GM18951 (cell line): ENCODE measurements around the gene NUP107.

Experiments
- POLR2A ChIP-seq: IDR thresholded peaks from 4 replicates; pipeline ENCODE4 v1.6.1; 2011; ENCODE audit warnings: mild to moderate bottlenecking; ENCODE audit not compliant: insufficient read length, insufficient read depth; ENCODE audit errors: extremely low read depth
- in situ Hi-C: fragments of 300-500 bp; cut with MboI; formaldehyde crosslinking; loops from one replicate; pipeline ENCODE4 v1.12.0; 2022; ENCODE audit warnings: low sequenced_read_pairs, mixed read lengths, inconsistent platforms; ENCODE audit not compliant: unreplicated experiment

NUP107 gene

GRCh38 chr12:68749861-68750260 is 63.1 kb downstream of the NUP107 start:
- in situ Hi-C loops, result no loop called here
- TF ChIP-seq POLR2A, result no peak

GRCh38 chr12:68750506-68750905 is 63.7 kb downstream of the NUP107 start:
- no peak for TF ChIP-seq POLR2A
- in situ Hi-C loops, result no loop called here

GRCh38 chr12:68755536-68756243 is 68.9 kb downstream of the NUP107 start:
- TF ChIP-seq POLR2A, result no peak
- in situ Hi-C loops, result no loop called here

GRCh38 chr12:68759852-68760251 is 73.1 kb downstream of the NUP107 start:
- in situ Hi-C loops, result no loop called here
- no peak for TF ChIP-seq POLR2A

- TF ChIP-seq POLR2A, result no peak
- in situ Hi-C loops, result no loop called here
These were observed 74.1 kb downstream of the NUP107 start for GRCh38 chr12:68760806-68761441.

- in situ Hi-C loops, result no loop called here
- TF ChIP-seq POLR2A, result no peak
These were observed 74.6 kb downstream of the NUP107 start for GRCh38 chr12:68761442-68761812.

GRCh38 chr12:68761901-68762630 is 75.3 kb downstream of the NUP107 start:
- in situ Hi-C loops, result no loop called here
- TF ChIP-seq POLR2A, result no peak

GRCh38 chr12:68762691-68763090 is 75.9 kb downstream of the NUP107 start:
- TF ChIP-seq POLR2A, result no peak
- in situ Hi-C loops, result no loop called here

GRCh38 chr12:68765696-68766095 is 78.9 kb downstream of the NUP107 start:
- TF ChIP-seq POLR2A, result no peak
- in situ Hi-C loops, result no loop called here

- in situ Hi-C loops, result no loop called here
- no peak for TF ChIP-seq POLR2A
These were observed 79.9 kb downstream of the NUP107 start for GRCh38 chr12:68766646-68767045.

- in situ Hi-C loops, result no loop called here
- TF ChIP-seq POLR2A, result no peak
These were observed 80.4 kb downstream of the NUP107 start for GRCh38 chr12:68767191-68767590.

- TF ChIP-seq POLR2A, result no peak
- in situ Hi-C loops, result no loop called here
These were observed 81.7 kb downstream of the NUP107 start for GRCh38 chr12:68768431-68768939.

GRCh38 chr12:68769941-68770340 is 83.2 kb downstream of the NUP107 start:
- in situ Hi-C loops, result no loop called here
- TF ChIP-seq POLR2A, result no peak
